ENCODE results near the gene RGS3.

RGS3 gene

GRCh38 chr9:113492343-113493202, 29.0 kb downstream of the RGS3 start:
- H3K9me3 Mint-ChIP-seq = no peaks in the 10 kb centered on the region
- H3K27me3 Mint-ChIP-seq (ENCODE audit: low read depth) = peaks cover 10% of the 10 kb centered on the region
- no peak overlapping the region for H3K4me3 Mint-ChIP-seq
- peaks cover 20% of the 10 kb centered on the region for H3K4me1 Mint-ChIP-seq
- TF ChIP-seq CTCF (IDR thresholded peaks at IDR 0.05; ENCODE audit: unreplicated experiment in 3 of 3) = no peak
- no peaks in the 10 kb centered on the region for H3K36me3 Mint-ChIP-seq (ENCODE audit: low read depth)
- peak overlapping the region; percentile 35 to 71 (median 65) for H3K27ac Mint-ChIP-seq

- Mint-ChIP-seq H3K9me3 (no peaks in the 10 kb centered on the region), H3K27me3 (ENCODE audit: low read depth) (peaks cover 5% of the 10 kb centered on the region), H3K27ac (peak overlapping the region; percentile 35 to 71 (median 65)), H3K36me3 (ENCODE audit: low read depth) (no peaks in the 10 kb centered on the region), H3K4me1 (peaks cover 20% of the 10 kb centered on the region), H3K4me3 (no peak overlapping the region)
- no peak for TF ChIP-seq CTCF (IDR thresholded peaks at IDR 0.05; ENCODE audit: unreplicated experiment in 3 of 3)
These were observed 29.6 kb downstream of the RGS3 start for GRCh38 chr9:113493203-113493520.

- Mint-ChIP-seq H3K4me3 (no peak overlapping the region), H3K9me3 (no peaks in the 10 kb centered on the region), H3K27me3 (ENCODE audit: low read depth) (peaks cover 5% of the 10 kb centered on the region), H3K4me1 (peaks cover 20% of the 10 kb centered on the region), H3K27ac (no peak overlapping the region), H3K36me3 (ENCODE audit: low read depth) (no peaks in the 10 kb centered on the region)
- no peak for TF ChIP-seq CTCF (IDR thresholded peaks at IDR 0.05; ENCODE audit: unreplicated experiment in 3 of 3)
These were observed 32.0 kb downstream of the RGS3 start for GRCh38 chr9:113495526-113495925.

- H3K4me1 Mint-ChIP-seq = peaks cover 24% of the 10 kb centered on the region
- H3K27me3 Mint-ChIP-seq (ENCODE audit: low read depth) = peaks cover 10% of the 10 kb centered on the region
- no peaks in the 10 kb centered on the region for H3K36me3 Mint-ChIP-seq (ENCODE audit: low read depth)
- H3K9me3 Mint-ChIP-seq = no peaks in the 10 kb centered on the region
- TF ChIP-seq CTCF (IDR thresholded peaks at IDR 0.05; ENCODE audit: unreplicated experiment in 3 of 3) = no peak
- no peak overlapping the region for H3K4me3 Mint-ChIP-seq
- H3K27ac Mint-ChIP-seq = no peak overlapping the region
These were observed 33.5 kb downstream of the RGS3 start for GRCh38 chr9:113497051-113497450.

- Mint-ChIP-seq H3K27ac (no peak overlapping the region), H3K4me3 (no peak overlapping the region), H3K4me1 (peaks cover 19% of the 10 kb centered on the region), H3K27me3 (ENCODE audit: low read depth) (peaks cover 10% of the 10 kb centered on the region), H3K9me3 (no peaks in the 10 kb centered on the region), H3K36me3 (ENCODE audit: low read depth) (no peaks in the 10 kb centered on the region)
- TF ChIP-seq CTCF (IDR thresholded peaks at IDR 0.05; ENCODE audit: unreplicated experiment in 3 of 3) = no peak
These were observed 35.8 kb downstream of the RGS3 start for GRCh38 chr9:113499153-113499875.
